Osteoblast (primary cell): Measurements from ENCODE around the gene TGM1. TPM values are rescaled to one million over a fixed set of nuclear protein-coding genes. Genes with fewer than 3 reads are reported as not detected.

ENCODE experiments used
- DNase-seq: peaks from one replicate; pipeline ENCODE4 v3.0.0; 2011; ENCODE audit warnings: low spot score, mixed read lengths; ENCODE audit not compliant: insufficient read length; ENCODE audit errors: missing footprints
- H2AFZ ChIP-seq: 2 replicates; pipeline ENCODE4 v1.6.0; 2011; ENCODE audit warnings: mild to moderate bottlenecking, low read length
- H3K27ac ChIP-seq: 2 replicates; pipeline ENCODE4 v1.5.1; 2011; ENCODE audit warnings: mild to moderate bottlenecking, low read depth, low read length, moderate library complexity
- H3K27me3 ChIP-seq: 2 replicates; pipeline ENCODE4 v1.6.0; 2012; ENCODE audit warnings: mild to moderate bottlenecking, control low read depth, inconsistent platforms, low read length, moderate library complexity; ENCODE audit not compliant: insufficient read depth
- H3K36me3 ChIP-seq: 2 replicates; pipeline ENCODE4 v1.5.1; 2011; ENCODE audit warnings: mild to moderate bottlenecking, low read length, control low read depth, moderate library complexity; ENCODE audit not compliant: insufficient read depth
- H3K4me1 ChIP-seq: 2 replicates; pipeline ENCODE4 v1.5.1; 2011; ENCODE audit warnings: mild to moderate bottlenecking, low read length, control low read depth, moderate library complexity; ENCODE audit not compliant: insufficient read depth
- H3K4me2 ChIP-seq: 2 replicates; pipeline ENCODE4 v1.6.0; 2011; ENCODE audit warnings: mild to moderate bottlenecking, low read length; ENCODE audit not compliant: insufficient read depth
- H3K4me3 ChIP-seq: fragments of 200-600 bp; sonication (generic); 3 replicates; pipeline ENCODE4 v1.5.1; 2012; ENCODE audit warnings: mild to moderate bottlenecking, low read length, inconsistent platforms; ENCODE audit not compliant: insufficient read depth
- H3K79me2 ChIP-seq: 2 replicates; pipeline ENCODE4 v1.6.0; 2012; ENCODE audit warnings: mild to moderate bottlenecking, low read length, control low read depth, inconsistent platforms; ENCODE audit not compliant: insufficient read depth
- H3K9me3 ChIP-seq: 2 replicates; pipeline ENCODE4 v1.5.1; 2011; ENCODE audit warnings: low read depth, low read length, control low read depth
- H4K20me1 ChIP-seq: 2 replicates; pipeline ENCODE4 v1.6.0; 2012; ENCODE audit warnings: mild to moderate bottlenecking, low read length, control low read depth; ENCODE audit not compliant: insufficient read depth
- CTCF ChIP-seq: IDR thresholded peaks from 2 replicates; pipeline ENCODE4 v1.5.1; 2011; ENCODE audit warnings: mild to moderate bottlenecking, low read depth, low read length, moderate library complexity; ENCODE audit errors: extremely low read depth
- total RNA-seq: library from RNA; depleted of rRNA; stranded (reverse); fragments of >200 nt; gene quantifications from 2 replicates; pipeline ENCODE4 v1.2.3, GENCODE V29; 2012

TGM1 gene
- total RNA-seq, 1 donor: 0.36 TPM

GRCh38 chr14:24271834-24272263, 8.9 kb upstream of the TGM1 start:
- Histone ChIP-seq H3K27me3 (no peaks in the 10 kb centered on the region), H4K20me1 (no peaks in the 10 kb centered on the region), H3K4me3 (peak overlapping the region; percentile 100), H2AFZ (peak overlapping the region; percentile 99), H3K79me2 (peaks cover 7% of the 10 kb centered on the region), H3K4me1 (peaks cover 6% of the 10 kb centered on the region), H3K36me3 (peaks cover 26% of the 10 kb centered on the region), H3K27ac (peak overlapping the region; percentile 96), H3K9me3 (no peaks in the 10 kb centered on the region), H3K4me2 (peak overlapping the region; percentile 94)
- no peak for DNase-seq
- TF ChIP-seq CTCF: no peak

DNA sequence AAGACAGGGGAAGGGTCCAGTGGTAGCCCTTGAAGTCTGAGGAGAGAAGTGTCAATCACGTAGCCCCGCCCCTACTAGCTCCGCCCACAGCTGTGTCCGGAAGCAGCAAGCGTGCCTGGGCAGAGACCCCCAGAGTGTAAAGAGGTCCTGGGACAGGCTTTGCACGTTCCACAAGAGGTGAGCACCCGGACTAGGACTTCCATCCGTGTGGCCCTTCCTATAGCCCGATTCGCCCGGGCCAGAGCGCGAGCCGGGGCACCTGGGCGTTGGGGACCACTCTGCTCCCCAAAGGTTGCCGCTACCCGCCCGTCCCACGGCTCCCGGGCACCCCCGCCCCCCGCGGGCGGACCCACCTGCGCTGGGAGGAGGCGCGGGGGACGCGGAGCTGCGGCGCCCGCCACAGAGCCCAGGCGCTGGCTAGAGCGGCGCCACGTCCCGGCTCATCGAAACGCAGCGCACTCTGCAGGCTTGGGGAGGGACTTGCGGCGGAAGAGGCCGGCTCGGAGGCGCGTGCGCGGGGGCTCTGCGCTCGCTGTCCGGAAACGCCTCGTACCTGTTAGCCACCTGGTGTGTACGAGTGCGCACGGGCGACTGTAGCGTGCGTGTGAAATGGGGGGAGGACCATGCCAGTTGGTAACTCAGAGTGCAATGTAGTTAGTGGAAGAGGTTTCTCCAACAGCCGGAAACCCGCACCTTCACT, 8.3 kb upstream of the TGM1 start, which contains the start of gene RABGGTA:
RABGGTA (minus strand) TSS at position 464 of the 700 bp plus-strand sequence. CDS start 482 bp downstream, outside the sequence.
- peak; percentile 62 for TF ChIP-seq CTCF

GRCh38 chr14:24270537-24271133, 7.7 kb upstream of the TGM1 start:
- peak overlapping the region; percentile 100 for H3K4me3 ChIP-seq
- H3K27ac ChIP-seq: peak overlapping the region; percentile 96
- peak overlapping the region; percentile 99 for H2AFZ ChIP-seq
- peaks cover 32% of the 10 kb centered on the region for H3K36me3 ChIP-seq
- no peak for TF ChIP-seq CTCF
- H4K20me1 ChIP-seq: no peaks in the 10 kb centered on the region
- no peaks in the 10 kb centered on the region for H3K27me3 ChIP-seq
- peak overlapping the region; percentile 94 for H3K4me2 ChIP-seq
- peaks cover 6% of the 10 kb centered on the region for H3K4me1 ChIP-seq
- peaks cover 7% of the 10 kb centered on the region for H3K79me2 ChIP-seq
- DNase-seq: no peak
- H3K9me3 ChIP-seq: no peaks in the 10 kb centered on the region

More for the DNA sequence above, 8.3 kb upstream of the TGM1 start, which contains the start of gene RABGGTA:
- DNase-seq: peak; percentile 99
- H3K9me3 ChIP-seq: no peaks in the 10 kb centered on the region
- peak within 1 kb of the TSS; percentile 99 for H2AFZ ChIP-seq
- peaks cover 6% of the 10 kb centered on the region for H3K4me1 ChIP-seq
- peak within 1 kb of the TSS; percentile 94 for H3K4me2 ChIP-seq
- no peaks in the 10 kb centered on the region for H4K20me1 ChIP-seq
- peaks cover 32% of the 10 kb centered on the region for H3K36me3 ChIP-seq
- peak within 1 kb of the TSS; percentile 96 for H3K27ac ChIP-seq
- H3K79me2 ChIP-seq: peaks cover 7% of the 10 kb centered on the region
- H3K4me3 ChIP-seq: peak within 1 kb of the TSS; percentile 100
- no peaks in the 10 kb centered on the region for H3K27me3 ChIP-seq

GRCh38 chr14:24269910-24270536, 7.0 kb upstream of the TGM1 start:
- peaks cover 37% of the 10 kb centered on the region for H3K36me3 ChIP-seq
- H3K4me1 ChIP-seq: peaks cover 6% of the 10 kb centered on the region
- no peak overlapping the region for H3K27ac ChIP-seq
- no peak for DNase-seq
- H4K20me1 ChIP-seq: no peaks in the 10 kb centered on the region
- no peak overlapping the region for H3K4me3 ChIP-seq
- no peak for TF ChIP-seq CTCF
- H2AFZ ChIP-seq: no peak overlapping the region
- H3K79me2 ChIP-seq: peaks cover 7% of the 10 kb centered on the region
- no peaks in the 10 kb centered on the region for H3K27me3 ChIP-seq
- H3K4me2 ChIP-seq: no peak overlapping the region
- no peaks in the 10 kb centered on the region for H3K9me3 ChIP-seq
